ENCODE results near the gene DNAH7.
A peak's percentile ranks its signal among the peaks of the same experiment; 100 is the strongest.
"Not testable (repeated sequence)": the region's sequence is repeated elsewhere in the genome, so short reads cannot be mapped to it uniquely, and the experiment has no call there.

The DNAH7 gene

GRCh38 chr2:196068271-196069209 lies at the start of gene DNAH7:
TSS of gene DNAH7 (minus strand) at chr2:196068837. CDS start at chr2:196068711, 126 bp downstream.
- intact Hi-C loops (cut with DNase I) = no loop called here
- peak; percentile 75 to 94 (median 88) for DNase-seq

GRCh38 chr2:196117214-196117705 lies 48.6 kb upstream of the DNAH7 start:
- intact Hi-C loops (cut with DNase I) = no loop called here
- no peak for DNase-seq

- intact Hi-C loops (cut with DNase I) = no loop called here
- DNase-seq = peak in 5 of 42 donors; percentile 7 to 51 (median 27)
These were observed 44.7 kb upstream of the DNAH7 start for GRCh38 chr2:196113061-196113974.

DNA sequence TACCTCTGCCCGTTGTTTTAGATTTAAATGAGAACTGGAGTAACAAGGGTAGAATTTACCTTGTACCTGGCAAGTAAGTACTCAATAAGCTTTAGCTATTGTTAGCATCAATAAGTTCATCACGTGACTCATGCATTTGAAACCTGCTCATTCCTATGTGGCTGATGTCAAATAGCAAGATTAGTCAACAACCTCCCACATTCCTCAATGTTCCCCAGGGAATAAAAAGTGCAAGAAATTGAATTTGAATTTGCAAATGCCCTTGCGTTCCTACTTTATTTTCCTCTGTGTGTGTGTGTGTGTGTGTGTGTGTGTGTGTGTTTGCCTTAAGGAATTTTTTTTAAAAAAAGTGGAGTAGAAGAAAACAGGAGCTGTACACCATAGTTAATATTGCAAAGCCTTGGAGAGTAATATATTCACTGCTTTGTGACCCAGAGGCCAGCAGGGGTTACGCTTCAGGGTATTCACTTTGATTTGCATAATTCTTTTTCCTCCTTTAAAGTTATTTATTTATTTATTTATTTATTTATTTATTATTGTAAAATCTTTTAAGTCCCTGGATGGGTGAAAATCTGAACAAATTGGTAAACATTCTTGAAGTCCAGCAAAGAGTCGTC lies 43.9 kb upstream of the DNAH7 start:
- no peak for DNase-seq
- intact Hi-C loops (cut with DNase I) = no loop called here

DNA sequence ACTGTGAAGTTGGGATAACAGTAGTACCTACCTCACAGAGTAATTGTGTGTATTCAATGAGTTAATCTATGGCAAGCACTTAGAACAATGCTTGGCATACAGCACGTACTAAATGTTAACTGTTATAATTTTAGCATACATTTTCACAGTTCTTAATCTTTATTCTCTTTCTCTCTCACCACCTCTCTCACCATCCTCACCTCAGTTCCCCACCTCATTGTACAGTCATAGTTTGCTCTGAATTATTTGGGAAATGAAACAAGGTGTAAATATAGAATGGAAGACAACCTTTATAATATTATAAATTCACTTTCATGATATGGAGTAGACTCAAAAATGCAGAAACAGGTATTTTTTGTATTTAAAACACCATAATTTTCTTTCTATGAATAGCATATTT lies 40.0 kb upstream of the DNAH7 start:
- no peak for DNase-seq
- intact Hi-C loops (cut with DNase I) = no loop called here

DNA sequence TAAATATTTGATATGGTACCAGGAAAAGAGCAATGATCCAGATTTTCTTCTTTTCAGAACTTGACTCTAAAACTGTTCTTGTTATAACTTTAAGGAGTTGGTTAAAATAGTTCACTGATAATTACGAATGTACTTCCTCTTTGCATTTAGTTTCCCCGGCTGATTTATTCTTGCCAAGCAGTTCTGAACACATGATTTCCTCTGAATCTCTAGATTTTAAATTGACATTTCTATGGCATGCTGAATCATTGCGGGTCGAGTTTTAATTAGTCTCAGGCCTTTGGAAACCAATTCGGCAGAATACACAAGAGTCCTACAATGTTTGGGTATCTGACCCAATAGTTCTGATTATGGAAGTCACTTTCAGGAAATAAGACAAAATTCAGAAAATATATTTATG lies 37.3 kb upstream of the DNAH7 start:
- no peak for DNase-seq
- intact Hi-C loops (cut with DNase I) = no loop called here

DNA sequence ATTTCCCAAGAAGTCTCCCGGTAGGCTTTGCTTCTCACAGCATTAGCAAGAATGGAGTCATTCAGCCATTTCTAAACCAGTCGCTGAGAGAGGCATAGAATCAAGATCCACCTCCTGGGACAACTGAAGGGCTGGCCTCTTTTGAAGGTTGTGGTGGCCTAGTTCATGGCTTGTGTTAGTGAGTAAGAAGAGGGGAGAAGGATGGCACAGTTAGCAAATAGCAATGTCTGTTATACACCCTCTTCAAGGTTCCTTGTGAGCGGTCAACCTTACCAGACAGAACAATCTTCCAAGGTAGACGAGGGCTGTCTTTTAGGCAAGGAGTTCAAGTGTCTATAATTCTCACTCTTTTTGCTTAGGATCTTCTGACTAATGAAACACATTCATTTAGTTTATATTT lies 35.4 kb upstream of the DNAH7 start:
- intact Hi-C loops (cut with DNase I) = no loop called here
- DNase-seq = no peak

DNA sequence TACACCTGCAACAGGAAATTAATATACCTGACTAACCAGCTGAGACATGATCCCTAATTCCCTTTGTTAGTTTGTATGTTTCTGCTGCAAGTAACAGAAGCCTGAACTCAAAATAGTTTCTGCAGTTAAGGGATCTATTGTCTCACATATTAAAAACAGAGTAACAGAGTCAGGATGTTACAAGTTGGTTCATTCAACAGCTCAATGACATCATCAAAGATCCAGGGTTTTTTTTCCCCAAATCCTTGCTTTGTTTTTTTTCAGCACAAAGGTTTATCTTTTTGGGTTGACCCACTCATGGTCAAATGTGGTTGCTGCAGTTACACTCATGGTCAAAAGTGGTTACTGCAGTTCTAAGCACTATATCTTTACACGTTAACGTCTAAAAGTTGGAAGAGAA lies 35.0 kb upstream of the DNAH7 start:
- DNase-seq = no peak

GRCh38 chr2:196101325-196101991 lies 32.8 kb upstream of the DNAH7 start:
- intact Hi-C loops (cut with DNase I) = no loop called here

More for the DNA sequence above, 35.0 kb upstream of the DNAH7 start:
- intact Hi-C loops (cut with DNase I) = no loop called here

GRCh38 chr2:196099916-196100315 lies 31.3 kb upstream of the DNAH7 start:
- DNase-seq = no peak
- intact Hi-C loops (cut with DNase I) = no loop called here

More at GRCh38 chr2:196101325-196101991, 32.8 kb upstream of the DNAH7 start:
- DNase-seq = peak in 20 of 42 donors; percentile 15 to 74 (median 29)

GRCh38 chr2:196097864-196098660 lies 29.4 kb upstream of the DNAH7 start:
- DNase-seq = no peak
- intact Hi-C loops (cut with DNase I) = no loop called here

DNA sequence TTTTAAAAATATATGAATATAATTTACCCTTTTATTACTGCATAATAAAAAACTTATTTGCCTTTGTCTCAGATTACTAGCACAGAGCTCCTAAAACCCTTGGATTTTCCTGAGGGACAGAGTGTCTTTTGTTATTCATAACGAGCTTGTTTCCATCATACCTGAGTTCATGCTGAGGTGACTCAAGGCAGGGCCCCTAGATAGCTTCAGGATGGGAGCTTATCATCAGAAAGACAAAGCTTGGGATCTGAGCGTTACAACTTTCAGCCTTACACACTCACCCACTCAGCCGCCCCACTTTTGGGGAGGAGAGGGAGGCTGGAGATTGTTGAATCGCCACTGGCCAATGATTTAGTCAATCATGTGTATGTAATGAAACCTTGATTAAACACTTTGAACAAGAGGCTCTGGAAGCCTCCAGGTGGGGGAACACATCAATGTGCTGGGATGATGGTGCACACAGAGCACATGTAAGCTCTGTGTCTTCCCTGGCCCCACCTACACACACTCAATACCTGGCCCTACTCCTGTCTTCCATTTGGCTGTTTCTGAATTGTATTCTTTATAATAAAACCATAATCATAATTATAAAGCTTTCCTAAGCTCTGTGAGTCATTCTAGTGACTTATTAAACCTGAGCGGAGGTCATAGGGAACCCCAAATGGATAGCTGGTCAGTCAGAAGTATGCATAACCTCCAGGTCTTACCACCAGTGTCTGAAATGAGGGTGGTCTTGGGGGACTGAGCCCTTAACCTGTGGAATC lies 28.5 kb upstream of the DNAH7 start:
- intact Hi-C loops (cut with DNase I) = no loop called here
- no peak for DNase-seq

DNA sequence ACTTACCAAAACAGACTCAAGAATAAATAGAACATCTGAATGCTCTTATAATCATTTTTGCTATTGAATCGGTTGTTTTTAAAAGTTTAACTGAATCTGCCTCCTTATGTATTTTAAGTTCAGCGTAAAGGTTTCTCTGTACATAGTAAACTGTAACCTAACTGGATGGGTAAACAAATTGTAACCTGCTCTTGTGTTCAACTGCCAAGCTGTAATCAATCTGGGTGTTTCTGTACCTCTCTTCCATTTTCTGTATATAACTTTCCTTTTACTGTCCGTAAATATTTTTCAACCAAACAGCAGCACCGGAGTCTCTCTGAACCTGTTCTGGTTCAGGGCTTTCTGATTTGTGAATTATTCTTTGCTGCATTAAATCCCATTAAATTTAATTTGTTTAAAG lies 27.6 kb upstream of the DNAH7 start:
- intact Hi-C loops (cut with DNase I) = no loop called here
- no peak for DNase-seq

GRCh38 chr2:196089448-196089847 lies 20.8 kb upstream of the DNAH7 start:
- intact Hi-C loops (cut with DNase I) = not testable (repeated sequence)

DNA sequence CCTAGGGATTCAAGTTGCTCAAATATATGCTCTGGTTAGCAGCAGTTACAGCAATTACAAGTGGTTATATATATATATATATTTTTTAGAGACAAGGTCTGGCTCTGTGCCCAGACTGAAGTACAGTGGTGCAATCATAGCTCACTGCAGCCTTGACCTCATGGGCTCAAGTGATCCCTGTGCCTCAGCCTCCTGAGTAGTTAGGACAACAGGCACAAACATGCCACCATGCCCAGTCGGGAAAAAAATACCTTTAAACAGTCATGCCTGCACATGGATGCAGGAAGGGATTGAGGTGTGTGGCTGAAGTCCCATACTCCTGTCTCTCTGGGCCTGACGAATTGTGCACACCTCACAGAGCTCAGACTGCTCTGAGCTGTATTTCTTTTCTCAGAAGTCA lies 19.6 kb upstream of the DNAH7 start:
- DNase-seq = no peak
- intact Hi-C loops (cut with DNase I) = no loop called here

More at GRCh38 chr2:196089448-196089847, 20.8 kb upstream of the DNAH7 start:
- DNase-seq = not testable (repeated sequence)

DNA sequence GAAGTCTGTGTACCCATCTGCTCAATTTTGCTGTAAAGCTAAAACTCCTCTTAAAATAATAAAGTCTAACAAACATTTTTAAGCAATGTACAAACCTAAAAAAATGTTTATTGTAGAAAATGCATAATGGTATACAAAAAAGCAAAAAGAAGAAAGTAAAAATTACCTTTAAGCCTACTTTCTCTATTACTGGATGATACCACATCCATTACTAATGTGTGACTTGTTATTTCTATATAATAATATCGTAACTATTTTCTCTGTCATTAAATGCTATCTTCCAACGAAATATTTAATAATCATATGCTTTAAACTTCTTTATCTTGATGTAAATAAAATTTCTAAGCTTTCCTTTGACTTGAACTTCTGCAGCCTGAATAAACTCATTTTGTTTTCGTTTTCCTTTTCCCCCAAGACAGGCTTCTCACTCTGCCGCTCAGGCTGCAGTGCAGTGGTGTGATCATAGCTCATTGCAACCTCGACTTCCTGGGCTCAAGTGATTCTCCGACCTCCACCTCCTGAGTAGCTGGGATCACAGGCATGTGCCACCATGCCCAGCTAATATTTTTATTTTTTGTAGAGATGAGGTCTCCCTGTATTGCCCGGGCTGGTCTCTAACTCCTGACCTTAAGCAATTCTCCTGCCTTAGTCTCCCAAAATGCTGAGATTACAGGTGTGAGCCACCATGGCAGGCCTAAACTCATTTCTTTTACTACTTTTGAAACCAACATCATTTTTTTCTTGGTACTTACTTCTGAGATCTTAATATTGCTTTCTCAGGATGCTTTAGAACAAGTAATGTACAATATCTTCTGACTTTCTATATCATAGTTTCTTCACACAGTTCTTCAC lies 18.1 kb upstream of the DNAH7 start:
- no peak for DNase-seq
- intact Hi-C loops (cut with DNase I) = no loop called here
